HL-60 (cell line): ENCODE results near the gene CDH3.

Source experiments
- CTCF ChIP-seq: IDR thresholded peaks from one replicate; pipeline ENCODE4 v1.5.1; 2011; ENCODE audit warnings: low read length, control low read depth, inconsistent platforms; ENCODE audit not compliant: insufficient read depth
- GABPA ChIP-seq: IDR thresholded peaks from 2 replicates; pipeline ENCODE4 v1.6.1; 2012; ENCODE audit warnings: low read depth
- POLR2AphosphoS5 ChIP-seq: IDR thresholded peaks from 2 replicates; pipeline ENCODE4 v1.6.1; 2012; ENCODE audit warnings: low read depth
- SPI1 ChIP-seq: IDR thresholded peaks from 2 replicates; pipeline ENCODE4 v1.6.1; 2012; ENCODE audit warnings: low read depth, mild to moderate bottlenecking, borderline replicate concordance

GRCh38 chr16:68651136-68651535, 6.0 kb downstream of the CDH3 start:
- no peak for TF ChIP-seq CTCF
- TF ChIP-seq SPI1 = no peak
- no peak for TF ChIP-seq POLR2AphosphoS5
- no peak for TF ChIP-seq GABPA
